MM.1S (cell line): ENCODE data around the gene ESR2.

Experiments used
- CTCF ChIP-seq: fragments of 300-600 bp; sonication (generic); IDR thresholded peaks from 2 replicates; pipeline ENCODE4 v1.5.1; 2016; ENCODE audit warnings: antibody characterized with exemption, low read length, mixed read lengths
- EZH2phosphoT487 ChIP-seq: fragments of 300-600 bp; sonication (generic); IDR thresholded peaks from 2 replicates; pipeline ENCODE4 v1.6.1; 2018; ENCODE audit warnings: antibody characterized with exemption, low read length

- no peak for TF ChIP-seq CTCF
- TF ChIP-seq EZH2phosphoT487, result no peak
Measured at GRCh38 chr14:64174922-64175782, 119.0 kb downstream of the ESR2 start.
